Measurements from ENCODE around the gene GARIN1A. TPM values are rescaled to one million over a fixed set of nuclear protein-coding genes. Genes with fewer than 3 reads are reported as not detected.
A peak's percentile ranks its signal among the peaks of the same experiment; 100 is the strongest.
"Not testable (repeated sequence)": the region's sequence is repeated elsewhere in the genome, so short reads cannot be mapped to it uniquely, and the experiment has no call there.

The GARIN1A gene
- total RNA-seq, 2 donors from 2014 or later, result 2.6 to 2.7 TPM

- Mint-ChIP-seq H3K4me3 (no peak overlapping the region), H3K27ac (no peak overlapping the region), H3K27me3 (ENCODE audit: low read depth) (no peaks in the 10 kb centered on the region), H3K9me3 (peaks cover 6 to 9% of the 10 kb centered on the region in 2 donors), H3K4me1 (ENCODE audit: low read depth) (no peaks in the 10 kb centered on the region), H3K36me3 (ENCODE audit: insufficient read depth in 2 of 2) (peaks cover 8 to 10% of the 10 kb centered on the region in 2 donors)
- DNase-seq, result no peak
- no peak for ATAC-seq (replicated peaks in 1 of 2)
Observed at GRCh38 chr7:128662091-128662490, 10.0 kb upstream of the GARIN1A start.

GRCh38 chr7:128663223-128663622, 8.9 kb upstream of the GARIN1A start:
- H3K36me3 Mint-ChIP-seq (ENCODE audit: insufficient read depth in 2 of 2), result peaks cover 8 to 10% of the 10 kb centered on the region in 2 donors
- not testable (repeated sequence) for H3K27me3 Mint-ChIP-seq (ENCODE audit: low read depth); H3K4me1 Mint-ChIP-seq (ENCODE audit: low read depth); H3K9me3 Mint-ChIP-seq; DNase-seq; ATAC-seq (replicated peaks in 1 of 2); H3K27ac Mint-ChIP-seq; H3K4me3 Mint-ChIP-seq

GRCh38 chr7:128665057-128665456, 7.0 kb upstream of the GARIN1A start:
- H3K36me3 Mint-ChIP-seq (ENCODE audit: insufficient read depth in 2 of 2), result peaks cover 8 to 10% of the 10 kb centered on the region in 2 donors
- H3K4me3 Mint-ChIP-seq, result no peak overlapping the region
- ATAC-seq (replicated peaks in 1 of 2), result no peak
- H3K9me3 Mint-ChIP-seq, result peaks cover 6 to 9% of the 10 kb centered on the region in 2 donors
- no peak for DNase-seq
- H3K27ac Mint-ChIP-seq, result peak overlapping the region; percentile 73
- H3K27me3 Mint-ChIP-seq (ENCODE audit: low read depth), result no peaks in the 10 kb centered on the region
- H3K4me1 Mint-ChIP-seq (ENCODE audit: low read depth), result no peaks in the 10 kb centered on the region

- DNase-seq (no peak), ATAC-seq (replicated peaks in 1 of 2) (no peak)
- no peaks in the 10 kb centered on the region for H3K4me1 Mint-ChIP-seq (ENCODE audit: low read depth)
Observed at GRCh38 chr7:128666200-128666599, 5.9 kb upstream of the GARIN1A start.

GRCh38 chr7:128672927-128673517, 930 bp downstream of the GARIN1A start:
- no peaks in the 10 kb centered on the region for H3K9me3 Mint-ChIP-seq
- ATAC-seq (replicated peaks in 1 of 2), result peak; percentile 53 to 73
- peaks cover 40% of the 10 kb centered on the region for H3K27me3 Mint-ChIP-seq (ENCODE audit: low read depth)
- H3K4me1 Mint-ChIP-seq (ENCODE audit: low read depth), result peaks cover 5% of the 10 kb centered on the region
- DNase-seq, result peak; percentile 16 to 19
- H3K27ac Mint-ChIP-seq, result no peak overlapping the region
- H3K36me3 Mint-ChIP-seq (ENCODE audit: insufficient read depth in 2 of 2), result no peaks in the 10 kb centered on the region
- H3K4me3 Mint-ChIP-seq, result no peak overlapping the region

More at GRCh38 chr7:128666200-128666599, 5.9 kb upstream of the GARIN1A start:
- peaks cover 6 to 8% of the 10 kb centered on the region in 2 donors for H3K36me3 Mint-ChIP-seq (ENCODE audit: insufficient read depth in 2 of 2)
- H3K27ac Mint-ChIP-seq, result no peak overlapping the region
- no peak overlapping the region for H3K4me3 Mint-ChIP-seq
- no peaks in the 10 kb centered on the region for H3K27me3 Mint-ChIP-seq (ENCODE audit: low read depth)
- peaks cover 6% of the 10 kb centered on the region in 2 donors for H3K9me3 Mint-ChIP-seq

GRCh38 chr7:128673571-128673970, 1.5 kb downstream of the GARIN1A start:
- Mint-ChIP-seq H3K9me3 (no peaks in the 10 kb centered on the region), H3K4me3 (no peak overlapping the region), H3K4me1 (ENCODE audit: low read depth) (peaks cover 5% of the 10 kb centered on the region), H3K27me3 (ENCODE audit: low read depth) (peaks cover 40% of the 10 kb centered on the region), H3K27ac (no peak overlapping the region), H3K36me3 (ENCODE audit: insufficient read depth in 2 of 2) (no peaks in the 10 kb centered on the region)
- ATAC-seq (replicated peaks in 1 of 2) (no peak), DNase-seq (no peak)

GRCh38 chr7:128676665-128677064, 4.6 kb downstream of the GARIN1A start:
- Mint-ChIP-seq H3K4me1 (ENCODE audit: low read depth) (peaks cover 5% of the 10 kb centered on the region), H3K9me3 (no peaks in the 10 kb centered on the region), H3K27ac (no peak overlapping the region), H3K36me3 (ENCODE audit: insufficient read depth in 2 of 2) (no peaks in the 10 kb centered on the region), H3K4me3 (no peak overlapping the region), H3K27me3 (ENCODE audit: low read depth) (peaks cover 40% of the 10 kb centered on the region)
- no peak for DNase-seq
- ATAC-seq (replicated peaks in 1 of 2), result no peak

GRCh38 chr7:128679920-128680319, 7.8 kb downstream of the GARIN1A start:
- Mint-ChIP-seq H3K4me3 (no peak overlapping the region), H3K27me3 (ENCODE audit: low read depth) (peaks cover 14% of the 10 kb centered on the region), H3K4me1 (ENCODE audit: low read depth) (no peaks in the 10 kb centered on the region), H3K9me3 (no peaks in the 10 kb centered on the region), H3K36me3 (ENCODE audit: insufficient read depth in 2 of 2) (no peaks in the 10 kb centered on the region), H3K27ac (no peak overlapping the region)
- DNase-seq, result no peak
- ATAC-seq (replicated peaks in 1 of 2), result no peak

- no peaks in the 10 kb centered on the region for H3K27me3 Mint-ChIP-seq (ENCODE audit: low read depth)
- H3K4me1 Mint-ChIP-seq (ENCODE audit: low read depth), result no peaks in the 10 kb centered on the region
- no peak overlapping the region for H3K4me3 Mint-ChIP-seq
- DNase-seq, result no peak
- no peaks in the 10 kb centered on the region for H3K36me3 Mint-ChIP-seq (ENCODE audit: insufficient read depth in 2 of 2)
- no peak for ATAC-seq (replicated peaks in 1 of 2)
- no peaks in the 10 kb centered on the region for H3K9me3 Mint-ChIP-seq
- H3K27ac Mint-ChIP-seq, result no peak overlapping the region
Observed at GRCh38 chr7:128681794-128682537, 9.9 kb downstream of the GARIN1A start.

GRCh38 chr7:128683270-128683669, 11.2 kb downstream of the GARIN1A start:
- not testable (repeated sequence) for H3K36me3 Mint-ChIP-seq (ENCODE audit: insufficient read depth in 2 of 2); H3K27me3 Mint-ChIP-seq (ENCODE audit: low read depth); DNase-seq; H3K4me3 Mint-ChIP-seq; H3K9me3 Mint-ChIP-seq; ATAC-seq (replicated peaks in 1 of 2); H3K27ac Mint-ChIP-seq; H3K4me1 Mint-ChIP-seq (ENCODE audit: low read depth)

GRCh38 chr7:128683738-128684137, 11.6 kb downstream of the GARIN1A start:
- H3K4me1 Mint-ChIP-seq (ENCODE audit: low read depth); H3K9me3 Mint-ChIP-seq; H3K4me3 Mint-ChIP-seq; H3K27me3 Mint-ChIP-seq (ENCODE audit: low read depth); H3K36me3 Mint-ChIP-seq (ENCODE audit: insufficient read depth in 2 of 2); ATAC-seq (replicated peaks in 1 of 2); H3K27ac Mint-ChIP-seq; DNase-seq: not testable (repeated sequence)

GRCh38 chr7:128687131-128687530, 15.0 kb downstream of the GARIN1A start:
- H3K4me3 Mint-ChIP-seq, result no peak overlapping the region
- H3K27me3 Mint-ChIP-seq (ENCODE audit: low read depth), result peaks cover 3% of the 10 kb centered on the region
- H3K4me1 Mint-ChIP-seq (ENCODE audit: low read depth), result no peaks in the 10 kb centered on the region
- ATAC-seq (replicated peaks in 1 of 2) (no peak), DNase-seq (no peak)
- no peaks in the 10 kb centered on the region for H3K9me3 Mint-ChIP-seq
- no peaks in the 10 kb centered on the region for H3K36me3 Mint-ChIP-seq (ENCODE audit: insufficient read depth in 2 of 2)
- no peak overlapping the region for H3K27ac Mint-ChIP-seq

GRCh38 chr7:128688492-128688891, 16.4 kb downstream of the GARIN1A start:
- no peak for ATAC-seq (replicated peaks in 1 of 2)
- Mint-ChIP-seq H3K4me1 (ENCODE audit: low read depth) (no peaks in the 10 kb centered on the region), H3K27ac (no peak overlapping the region), H3K9me3 (no peaks in the 10 kb centered on the region), H3K4me3 (no peak overlapping the region), H3K36me3 (ENCODE audit: insufficient read depth in 2 of 2) (no peaks in the 10 kb centered on the region), H3K27me3 (ENCODE audit: low read depth) (peaks cover 7% of the 10 kb centered on the region)
- DNase-seq, result no peak
